HuH-7.5 (cell line): ENCODE measurements around the gene RABGEF1.
A peak's percentile ranks its signal among the peaks of the same experiment; 100 is the strongest.
"Not testable (repeated sequence)": the region's sequence is repeated elsewhere in the genome, so short reads cannot be mapped to it uniquely, and the experiment has no call there.

ENCODE experiments used
- DNase-seq: peaks from one replicate; pipeline ENCODE4 v3.0.0; 2011; ENCODE audit warnings: low spot score

The RABGEF1 gene

DNA sequence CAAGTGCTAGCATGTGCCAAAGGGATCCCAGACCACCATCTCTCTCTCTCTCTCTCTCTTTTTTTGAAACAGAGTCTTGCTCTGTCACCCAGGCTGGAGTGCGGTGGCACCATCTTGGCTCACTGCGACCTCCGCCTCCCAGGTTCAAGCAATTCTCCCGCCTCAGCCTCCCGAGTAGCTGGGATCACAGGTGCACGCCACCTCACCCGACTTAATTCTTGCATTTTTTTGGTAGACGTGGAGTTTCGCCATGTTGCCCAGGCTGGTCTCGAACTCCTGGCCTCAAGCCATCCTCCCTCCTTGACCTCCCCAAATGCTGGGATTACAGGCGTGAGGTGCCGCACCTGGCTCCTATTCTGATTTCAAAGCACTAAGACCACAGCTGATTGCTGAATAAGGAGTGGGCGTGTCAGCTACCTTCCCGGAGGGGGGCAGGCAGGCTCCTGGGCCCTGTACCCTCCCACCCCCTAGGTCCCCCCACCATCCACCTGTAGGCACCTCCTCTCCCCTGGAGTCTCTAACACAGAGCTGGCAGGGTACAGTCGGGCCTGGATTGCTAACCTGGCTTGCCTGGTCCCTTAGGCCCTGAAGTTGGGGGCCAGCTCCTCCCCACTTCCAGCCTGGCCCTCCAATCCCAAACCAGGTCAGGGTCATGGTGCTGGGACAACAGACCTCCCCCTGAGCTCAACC lies 74.8 kb downstream of the RABGEF1 start:
- not testable (repeated sequence) for DNase-seq

DNA sequence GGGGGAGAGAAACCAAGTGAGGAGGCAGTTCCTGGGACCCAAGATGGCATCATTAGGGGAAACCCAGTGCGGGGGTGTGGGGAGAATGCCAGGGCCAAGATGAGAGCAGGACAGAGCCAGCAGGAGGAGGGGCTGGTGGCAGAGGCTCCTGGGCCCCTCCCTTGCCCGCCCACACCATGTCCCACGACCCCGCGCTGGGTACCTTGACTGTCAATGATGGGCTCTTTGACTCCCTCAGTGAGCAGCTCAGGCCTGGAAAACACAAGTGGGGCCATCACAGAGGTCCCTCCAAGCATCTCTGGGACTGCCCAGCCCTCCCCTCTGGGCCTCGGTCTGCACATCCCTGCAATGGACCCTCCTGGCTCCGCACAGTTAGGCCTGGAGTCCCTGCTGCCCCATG lies 75.4 kb downstream of the RABGEF1 start:
- no peak for DNase-seq

GRCh38 chr7:66816658-66817057 lies 76.1 kb downstream of the RABGEF1 start:
- not testable (repeated sequence) for DNase-seq

DNA sequence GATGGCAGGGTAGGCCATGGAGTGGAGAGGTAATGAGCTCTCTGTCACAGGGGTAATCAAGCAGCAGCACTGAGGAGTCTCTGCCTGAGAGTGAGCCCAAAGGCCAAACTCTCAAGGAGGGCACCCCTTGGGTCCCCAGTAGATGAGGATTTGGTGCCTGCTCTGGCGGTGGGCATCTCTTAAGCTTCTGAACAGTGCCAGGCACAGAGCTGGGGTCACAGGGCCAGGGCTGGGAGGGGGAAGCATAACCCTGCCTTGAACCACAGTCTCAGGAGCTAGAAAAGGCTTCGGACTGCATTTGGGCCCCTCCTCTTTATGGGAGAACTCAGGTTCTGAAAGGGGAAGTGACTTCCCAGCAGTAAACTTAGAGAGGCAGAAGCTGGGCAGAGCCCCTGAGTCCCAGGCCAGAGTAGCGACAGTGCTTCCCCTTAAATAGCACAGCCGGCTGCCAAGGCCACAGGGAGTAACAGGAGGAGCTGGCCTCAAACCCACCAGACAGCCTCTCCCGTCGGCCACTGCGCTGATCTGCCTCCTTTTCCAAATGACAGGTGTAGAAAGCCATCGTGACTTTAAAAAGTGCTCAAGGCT lies 76.8 kb downstream of the RABGEF1 start:
- DNase-seq, result not testable (repeated sequence)

- DNase-seq, result not testable (repeated sequence)
Observed at GRCh38 chr7:66817956-66818355, 77.4 kb downstream of the RABGEF1 start.

- no peak for DNase-seq
Observed at GRCh38 chr7:66824041-66824440, 83.5 kb downstream of the RABGEF1 start.

DNA sequence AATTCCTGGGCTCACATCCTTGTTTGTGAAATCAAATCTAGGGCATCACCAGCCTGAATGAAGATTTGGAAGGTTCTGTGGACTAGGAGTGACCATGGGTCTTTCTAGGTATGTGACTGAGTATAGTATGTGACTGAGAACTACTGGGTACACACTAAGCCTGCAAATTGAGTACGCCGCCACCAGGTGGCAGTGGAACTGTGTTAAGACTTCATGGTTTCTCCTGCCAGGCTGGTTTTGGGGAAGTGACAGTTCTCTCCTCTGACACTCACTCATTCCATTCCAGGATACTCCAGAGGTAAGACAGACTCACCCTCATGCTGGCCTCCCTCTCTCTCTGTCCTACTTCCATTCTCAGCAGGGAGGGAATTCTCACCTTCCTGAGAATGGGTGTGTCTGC lies 85.0 kb downstream of the RABGEF1 start:
- DNase-seq, result peak; percentile 22

GRCh38 chr7:66826649-66827048 lies 86.1 kb downstream of the RABGEF1 start:
- DNase-seq, result no peak

DNA sequence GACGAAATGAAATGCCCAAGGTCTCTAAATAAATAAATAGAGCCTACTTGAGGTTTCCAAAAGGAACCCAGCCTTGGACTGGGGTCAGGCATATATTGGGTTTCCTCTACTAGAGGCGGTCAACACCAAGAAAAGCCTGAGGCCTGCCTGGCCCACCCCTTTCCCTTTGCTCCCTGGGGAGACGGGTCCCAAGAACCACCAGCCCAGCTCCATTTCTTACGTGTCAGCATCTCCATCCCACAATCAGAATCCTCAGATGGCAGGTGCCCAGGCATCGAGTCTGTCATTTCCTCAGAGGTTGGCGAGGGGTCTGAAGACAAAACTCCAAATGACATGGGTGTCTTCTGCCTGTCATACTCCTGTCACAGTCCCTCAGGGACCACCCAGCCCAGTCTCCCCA lies 90.4 kb downstream of the RABGEF1 start:
- not testable (repeated sequence) for DNase-seq

GRCh38 chr7:66832531-66833351 lies 92.2 kb downstream of the RABGEF1 start:
- no peak for DNase-seq

GRCh38 chr7:66837007-66837406 lies 96.5 kb downstream of the RABGEF1 start:
- DNase-seq, result peak; percentile 34

GRCh38 chr7:66837661-66838060 lies 97.1 kb downstream of the RABGEF1 start:
- no peak for DNase-seq

DNA sequence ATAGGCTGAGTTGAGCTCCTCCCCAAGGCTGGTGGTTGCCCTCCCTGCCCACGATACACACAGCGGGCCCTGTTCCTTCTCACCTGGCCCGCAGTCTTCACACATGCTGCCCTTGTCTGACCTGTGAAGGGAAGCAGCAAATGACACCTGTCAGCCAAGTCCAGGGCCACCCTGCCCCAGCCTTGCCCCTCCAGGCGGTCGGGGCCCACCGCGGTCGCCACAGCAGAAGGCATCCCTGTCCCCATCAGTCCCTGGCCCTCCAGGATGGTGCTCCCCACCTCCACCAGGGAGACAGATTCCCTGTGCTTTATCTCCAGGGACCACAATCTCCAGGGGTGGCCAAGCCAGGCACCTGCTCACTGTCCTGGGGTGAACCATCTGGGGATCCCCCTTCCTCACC lies 99.3 kb downstream of the RABGEF1 start:
- DNase-seq, result no peak

DNA sequence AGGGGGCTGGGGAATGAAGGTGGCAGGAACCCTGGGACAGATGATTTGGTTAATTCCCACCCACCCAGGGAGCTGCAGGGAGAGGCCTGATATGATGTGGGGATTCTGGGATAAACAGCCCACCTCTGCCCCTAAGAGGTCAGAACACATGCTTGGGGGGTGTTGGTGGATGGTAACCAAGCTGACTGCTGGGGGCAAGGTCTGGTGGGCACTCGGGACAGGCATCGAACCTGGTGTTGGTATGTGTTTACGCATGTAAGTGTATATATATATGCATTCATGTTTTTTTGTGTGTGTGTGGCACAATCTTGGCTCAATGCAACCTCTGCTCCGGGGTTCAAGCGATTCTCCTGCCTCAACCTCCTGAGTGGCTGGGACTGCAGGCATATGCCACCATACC lies 99.8 kb downstream of the RABGEF1 start:
- DNase-seq, result no peak

DNA sequence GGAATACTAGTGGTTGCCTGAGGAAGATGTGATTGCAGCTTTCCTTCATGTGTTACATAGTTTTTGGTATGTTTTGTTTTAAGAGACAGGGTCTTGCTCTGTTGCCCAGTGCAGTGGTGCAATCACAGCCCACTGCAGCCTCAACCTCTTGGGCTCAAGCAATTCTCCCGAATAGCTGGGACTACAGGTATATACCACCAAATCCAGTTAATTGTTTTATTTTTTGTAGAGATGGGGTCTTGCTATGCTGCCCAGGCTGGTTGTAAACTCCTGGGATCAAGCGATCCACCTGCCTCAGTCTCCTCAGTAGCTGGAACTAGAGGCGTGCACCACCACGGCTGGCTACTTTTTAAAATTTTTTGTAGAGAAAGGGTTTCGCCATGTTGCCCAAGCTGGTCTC lies 101.4 kb downstream of the RABGEF1 start:
- DNase-seq, result no peak

DNA sequence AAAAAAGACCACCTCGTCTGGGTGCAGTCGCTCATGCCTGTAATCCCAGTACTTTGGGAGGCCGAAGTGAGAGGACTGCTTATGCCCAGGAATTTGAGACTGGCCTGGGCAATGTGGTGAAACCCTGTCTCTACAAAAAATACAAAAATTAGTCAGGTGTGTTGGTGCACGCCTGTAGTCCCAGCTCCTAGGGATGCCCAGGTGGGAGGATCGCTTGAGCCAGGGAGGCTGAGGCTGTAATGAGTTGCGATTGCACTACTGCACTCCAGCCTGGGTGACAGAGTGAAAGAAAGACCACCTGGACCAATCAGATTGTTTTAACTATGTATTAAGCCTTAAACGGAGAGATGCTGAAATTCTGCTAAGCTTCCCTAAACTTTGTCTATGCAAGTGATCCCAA lies 103.0 kb downstream of the RABGEF1 start:
- not testable (repeated sequence) for DNase-seq

- DNase-seq, result peak; percentile 98
Observed at GRCh38 chr7:66844552-66845378, 104.2 kb downstream of the RABGEF1 start.

DNA sequence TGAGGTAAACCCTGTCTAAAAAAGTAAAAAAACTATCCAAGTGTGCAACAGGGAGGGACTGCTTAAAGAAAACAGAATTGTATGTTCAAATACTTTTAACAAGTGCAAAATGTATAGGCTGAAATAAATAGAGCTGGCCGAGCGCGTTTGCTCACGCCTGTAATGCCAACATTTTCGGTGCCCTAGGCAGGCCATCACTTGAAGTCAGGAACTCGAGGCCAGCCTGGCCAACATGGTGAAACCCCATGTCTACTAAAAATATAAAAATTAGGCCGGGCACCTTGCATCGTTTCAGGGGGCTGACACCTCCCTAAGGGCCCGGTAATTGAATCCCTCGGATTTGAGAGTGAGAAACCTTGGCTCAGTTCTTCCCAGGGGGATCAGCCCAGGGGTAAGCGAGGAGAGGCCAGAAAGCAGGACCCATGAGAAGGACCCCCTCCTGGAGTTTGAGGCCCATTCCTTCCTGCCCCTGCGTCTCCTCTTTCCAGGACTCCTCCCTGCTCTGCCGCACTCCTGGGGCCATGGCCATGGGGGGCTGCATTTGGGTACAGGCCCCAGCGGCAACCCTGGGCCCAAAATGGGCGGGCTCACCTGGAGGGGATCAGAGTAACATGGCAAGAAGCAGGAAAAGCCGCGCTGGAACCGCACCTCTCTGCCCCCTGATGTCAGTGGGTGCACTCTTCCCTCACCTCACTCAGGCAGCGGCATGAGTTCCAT lies 105.0 kb downstream of the RABGEF1 start:
- DNase-seq, result no peak

DNA sequence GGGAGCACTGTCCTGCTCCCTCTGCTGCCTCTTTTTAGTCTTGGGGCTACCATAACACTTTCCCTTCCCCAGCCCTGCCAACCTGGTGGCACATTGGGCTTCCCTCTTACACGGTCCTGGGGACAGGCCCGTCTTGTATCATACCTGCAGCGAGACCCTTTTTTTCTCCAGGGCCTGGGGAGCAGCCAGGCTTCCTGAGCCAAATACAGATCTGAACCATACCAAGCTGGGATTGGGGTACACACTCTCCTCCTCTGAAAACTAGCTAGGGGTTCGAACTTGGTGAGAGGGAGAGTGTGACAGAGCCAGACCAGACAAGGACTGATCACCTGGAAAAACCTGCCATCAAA lies 105.5 kb downstream of the RABGEF1 start:
- not testable (repeated sequence) for DNase-seq

DNA sequence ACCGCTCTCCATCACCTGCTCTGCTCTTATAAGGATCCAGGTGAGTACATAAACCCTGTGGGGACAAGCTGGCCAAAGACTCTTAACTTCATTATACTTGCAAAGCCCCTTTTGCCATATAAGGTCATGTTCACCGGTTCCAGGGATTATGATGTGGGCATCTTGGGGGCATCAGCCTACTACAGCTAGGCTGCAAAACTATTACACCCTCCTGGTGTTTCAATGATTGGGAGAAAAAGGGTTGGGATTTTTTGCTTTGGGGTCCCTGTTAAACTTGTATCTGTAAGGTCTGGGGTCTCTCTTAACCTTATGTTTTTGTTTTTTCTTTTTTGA lies 107.0 kb downstream of the RABGEF1 start:
- DNase-seq, result not testable (repeated sequence)

- DNase-seq, result no peak
Observed at GRCh38 chr7:66847879-66848790, 107.6 kb downstream of the RABGEF1 start.
